SU-DHL-6 (cell line): ENCODE measurements around the gene DICER1.
A peak's percentile ranks its signal among the peaks of the same experiment; 100 is the strongest.

ENCODE experiments used
- H2AFZ ChIP-seq: fragments of 200-600 bp; sonication (generic); 2 replicates; pipeline ENCODE4 v1.6.1; 2014; ENCODE audit warnings: low read depth, mild to moderate bottlenecking, moderate library complexity, mixed read lengths, antibody characterized with exemption, low read length; ENCODE audit not compliant: severe bottlenecking
- H3F3A ChIP-seq: fragments of 200-600 bp; shearing (Covaris generic); 2 replicates; pipeline ENCODE4 v1.6.0; 2016; ENCODE audit warnings: antibody characterized with exemption, mild to moderate bottlenecking; ENCODE audit not compliant: insufficient read depth
- H3K27ac ChIP-seq: fragments of 200-600 bp; sonication (generic); 2 replicates; pipeline ENCODE4 v1.5.1; 2016; ENCODE audit warnings: low read depth, mild to moderate bottlenecking, low read length, moderate library complexity, mixed read lengths
- H3K27me3 ChIP-seq: fragments of 200-600 bp; sonication (generic), shearing (Covaris generic); 2 replicates; pipeline ENCODE4 v1.6.0; 2014; ENCODE audit warnings: mild to moderate bottlenecking, low read length
- H3K36me3 ChIP-seq: fragments of 200-600 bp; sonication (generic); 2 replicates; pipeline ENCODE4 v1.6.1; 2014; ENCODE audit warnings: mild to moderate bottlenecking, low read length, mixed read lengths
- H3K4me2 ChIP-seq: fragments of 300-600, 200-600 bp; shearing (Covaris generic), sonication (generic); 2 replicates; pipeline ENCODE4 v1.6.0; 2014; ENCODE audit warnings: low read length, low read depth, mild to moderate bottlenecking; ENCODE audit not compliant: poor library complexity, severe bottlenecking
- H3K4me3 ChIP-seq: fragments of 200-600 bp; sonication (generic); 2 replicates; pipeline ENCODE4 v1.5.1; 2014; ENCODE audit warnings: antibody characterized with exemption, low read length, mild to moderate bottlenecking, mixed read lengths; ENCODE audit not compliant: insufficient read depth, poor library complexity, severe bottlenecking
- H3K79me2 ChIP-seq: fragments of 200-600 bp; sonication (generic); 2 replicates; pipeline ENCODE4 v1.6.1; 2014; ENCODE audit warnings: mild to moderate bottlenecking, low read length, moderate library complexity; ENCODE audit not compliant: insufficient read depth
- H3K9ac ChIP-seq: fragments of 200-600 bp; sonication (generic); 2 replicates; pipeline ENCODE4 v1.7.0; 2014; ENCODE audit warnings: mild to moderate bottlenecking, low read length
- H3K9me2 ChIP-seq: fragments of 200-600 bp; sonication (generic); replicated peaks from 2 replicates; pipeline ENCODE4 v1.6.1; 2014; ENCODE audit warnings: low read length; ENCODE audit not compliant: insufficient read depth
- H3K9me3 ChIP-seq: fragments of 200-600 bp; sonication (generic); 2 replicates; pipeline ENCODE4 v1.6.1; 2014; ENCODE audit warnings: low read length, mixed read lengths; ENCODE audit not compliant: insufficient read depth
- H4K20me1 ChIP-seq: fragments of 200-600 bp; sonication (generic); 2 replicates; pipeline ENCODE4 v1.6.1; 2014; ENCODE audit warnings: low read depth, mild to moderate bottlenecking, antibody characterized with exemption, low read length, moderate library complexity, mixed read lengths
- EZH2phosphoT487 ChIP-seq: fragments of 200-600 bp; sonication (generic), shearing (Covaris generic); conservative IDR thresholded peaks from 2 replicates; pipeline ENCODE4 v1.6.1; 2018; ENCODE audit warnings: mild to moderate bottlenecking, antibody characterized with exemption, low read length, moderate library complexity, mixed read lengths
- TF ChIP-seq, protein P1 (sequence below): fragments of 200-600 bp; sonication (generic); IDR thresholded peaks from one replicate; pipeline ENCODE4 v1.5.1; 2017; ENCODE audit warnings: antibody characterized with exemption, mild to moderate bottlenecking, low read length, moderate library complexity; ENCODE audit not compliant: insufficient read depth, poor library complexity, severe bottlenecking

DICER1 gene

DNA sequence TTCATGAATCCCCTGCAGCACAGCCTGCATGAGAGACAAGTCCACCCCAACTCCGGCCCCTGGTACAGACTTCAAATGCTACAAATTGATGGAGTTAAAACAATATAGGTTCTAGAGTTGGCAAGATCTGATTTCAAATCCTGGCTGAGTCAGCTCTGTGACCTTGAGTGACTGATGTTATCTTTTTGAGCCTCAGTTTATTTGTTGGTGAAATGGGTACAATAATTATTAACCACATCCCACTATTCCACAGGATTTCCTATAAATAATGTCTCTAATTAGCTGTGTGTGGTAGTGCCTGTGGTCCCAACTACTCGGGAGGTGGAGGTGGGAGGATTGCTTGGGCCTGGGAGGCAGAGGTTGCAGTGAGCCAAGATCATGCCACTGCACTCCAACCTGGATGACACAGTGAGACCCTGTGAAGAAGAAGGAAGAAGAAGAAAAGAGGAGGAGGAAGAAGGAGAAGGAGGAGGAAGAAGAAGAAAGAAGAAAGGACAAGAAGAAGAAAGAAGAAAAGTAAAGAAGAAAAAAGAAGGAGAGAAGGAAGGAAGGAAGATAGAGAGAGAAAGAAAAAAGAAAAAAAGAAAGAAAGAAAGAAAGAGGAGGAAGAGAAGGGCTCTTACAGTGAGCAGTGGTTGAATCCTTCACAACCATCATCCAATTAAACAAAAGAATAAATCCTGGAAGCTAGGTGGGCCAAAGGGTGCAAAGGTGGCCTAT is 39.7 kb upstream of the DICER1 start:
- H3K27ac ChIP-seq = no peak overlapping the region
- no peaks in the 10 kb centered on the region for H3F3A ChIP-seq
- no peaks in the 10 kb centered on the region for H3K9me2 ChIP-seq
- no peaks in the 10 kb centered on the region for H3K27me3 ChIP-seq
- no peaks in the 10 kb centered on the region for H4K20me1 ChIP-seq
- no peaks in the 10 kb centered on the region for H3K9me3 ChIP-seq
- H3K9ac ChIP-seq = no peak overlapping the region
- H2AFZ ChIP-seq = no peak overlapping the region
- no peaks in the 10 kb centered on the region for H3K36me3 ChIP-seq
- no peaks in the 10 kb centered on the region for H3K79me2 ChIP-seq
- no peak for TF ChIP-seq EZH2phosphoT487
- TF ChIP-seq, protein P1, sequence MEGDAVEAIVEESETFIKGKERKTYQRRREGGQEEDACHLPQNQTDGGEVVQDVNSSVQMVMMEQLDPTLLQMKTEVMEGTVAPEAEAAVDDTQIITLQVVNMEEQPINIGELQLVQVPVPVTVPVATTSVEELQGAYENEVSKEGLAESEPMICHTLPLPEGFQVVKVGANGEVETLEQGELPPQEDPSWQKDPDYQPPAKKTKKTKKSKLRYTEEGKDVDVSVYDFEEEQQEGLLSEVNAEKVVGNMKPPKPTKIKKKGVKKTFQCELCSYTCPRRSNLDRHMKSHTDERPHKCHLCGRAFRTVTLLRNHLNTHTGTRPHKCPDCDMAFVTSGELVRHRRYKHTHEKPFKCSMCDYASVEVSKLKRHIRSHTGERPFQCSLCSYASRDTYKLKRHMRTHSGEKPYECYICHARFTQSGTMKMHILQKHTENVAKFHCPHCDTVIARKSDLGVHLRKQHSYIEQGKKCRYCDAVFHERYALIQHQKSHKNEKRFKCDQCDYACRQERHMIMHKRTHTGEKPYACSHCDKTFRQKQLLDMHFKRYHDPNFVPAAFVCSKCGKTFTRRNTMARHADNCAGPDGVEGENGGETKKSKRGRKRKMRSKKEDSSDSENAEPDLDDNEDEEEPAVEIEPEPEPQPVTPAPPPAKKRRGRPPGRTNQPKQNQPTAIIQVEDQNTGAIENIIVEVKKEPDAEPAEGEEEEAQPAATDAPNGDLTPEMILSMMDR = no peak
- no peak overlapping the region for H3K4me2 ChIP-seq
- no peak overlapping the region for H3K4me3 ChIP-seq

DNA sequence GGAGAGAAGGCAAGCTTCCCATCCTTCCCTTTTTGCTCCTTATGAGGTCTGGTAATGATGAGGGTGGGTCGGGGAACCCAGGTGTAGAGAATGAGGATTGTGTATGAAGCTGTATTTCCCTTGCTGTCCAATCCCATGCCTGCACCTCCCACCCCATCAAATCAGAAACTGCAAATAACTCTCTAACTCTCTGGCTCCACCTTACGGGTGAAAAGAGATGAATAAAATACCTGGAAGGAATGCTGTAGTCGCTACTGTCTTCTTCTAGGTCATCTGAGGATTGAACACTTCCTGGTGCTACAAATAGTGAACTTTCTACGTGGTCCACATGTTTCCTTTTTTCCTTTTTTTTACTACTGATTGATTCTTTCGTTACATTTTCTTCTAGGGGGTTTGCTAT is 38.9 kb upstream of the DICER1 start:
- Histone ChIP-seq H4K20me1 (no peaks in the 10 kb centered on the region), H3K27me3 (no peaks in the 10 kb centered on the region), H2AFZ (no peak overlapping the region), H3K79me2 (no peaks in the 10 kb centered on the region), H3K4me2 (no peak overlapping the region), H3K27ac (no peak overlapping the region), H3K9ac (no peak overlapping the region), H3K9me3 (no peaks in the 10 kb centered on the region), H3K9me2 (no peaks in the 10 kb centered on the region), H3F3A (no peaks in the 10 kb centered on the region), H3K4me3 (no peak overlapping the region), H3K36me3 (no peaks in the 10 kb centered on the region)
- TF ChIP-seq, protein P1 = peak; percentile 34
- no peak for TF ChIP-seq EZH2phosphoT487

DNA sequence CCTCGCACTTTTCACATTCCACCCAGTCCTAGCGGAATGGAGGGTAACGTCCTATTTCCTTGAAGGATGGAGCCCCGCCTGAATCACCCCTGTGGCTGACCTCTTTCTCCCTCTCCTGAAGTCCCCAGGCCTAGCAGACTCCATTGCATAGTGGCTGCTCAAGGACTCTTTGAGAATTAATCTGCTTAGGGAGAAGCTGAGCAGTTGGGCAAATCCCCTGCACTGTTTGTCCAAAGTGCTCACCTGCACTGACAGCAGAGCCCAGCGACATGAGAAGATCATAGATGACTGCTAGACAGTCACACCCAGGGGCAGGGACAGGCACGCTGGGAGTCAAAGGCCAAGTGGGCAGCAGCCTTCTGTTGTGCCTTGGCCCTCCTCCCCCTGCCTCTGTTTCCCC is 37.7 kb upstream of the DICER1 start:
- TF ChIP-seq, protein P1 = no peak
- no peak for TF ChIP-seq EZH2phosphoT487
- Histone ChIP-seq H3K27me3 (no peaks in the 10 kb centered on the region), H3K4me2 (no peak overlapping the region), H3K9me2 (no peaks in the 10 kb centered on the region), H3K36me3 (no peaks in the 10 kb centered on the region), H3K9me3 (no peaks in the 10 kb centered on the region), H3K27ac (no peak overlapping the region), H2AFZ (no peak overlapping the region), H3K4me3 (no peak overlapping the region), H4K20me1 (no peaks in the 10 kb centered on the region), H3K79me2 (no peaks in the 10 kb centered on the region), H3K9ac (no peak overlapping the region), H3F3A (no peaks in the 10 kb centered on the region)
